GM12892 (cell line): ENCODE results near the gene HOMEZ.

Source experiments
- POLR2A ChIP-seq: IDR thresholded peaks from 2 replicates; pipeline ENCODE4 v1.6.1; 2011; ENCODE audit warnings: low read depth, low read length, control low read depth
- TAF1 ChIP-seq: IDR thresholded peaks from 2 replicates; pipeline ENCODE4 v1.6.1; 2011; ENCODE audit warnings: low read depth, mild to moderate bottlenecking, control low read depth, low read length, borderline replicate concordance

- TF ChIP-seq POLR2A (peak; percentile 53; the same call in 1 of the 2 replicates), TAF1 (peak; percentile 35; the same call in 1 of the 2 replicates)
Measured at GRCh38 chr14:23321572-23322547, 35.9 kb upstream of the HOMEZ start.
